Neural cell (in vitro differentiated cells): Measurements from ENCODE around the gene ART5. TPM values are rescaled to one million over a fixed set of nuclear protein-coding genes. Genes with fewer than 3 reads are reported as not detected.
"Not testable (repeated sequence)": the region's sequence is repeated elsewhere in the genome, so short reads cannot be mapped to it uniquely, and the experiment has no call there.

Experiments
- H2AFZ ChIP-seq: fragments of 200-600, 300-800 bp; sonication (generic), shearing (Covaris generic); 2 replicates; pipeline ENCODE4 v1.6.0; 2014; ENCODE audit warnings: low read depth, mild to moderate bottlenecking, antibody characterized with exemption, low read length, moderate library complexity
- H3F3A ChIP-seq: fragments of 200-600 bp; shearing (Covaris generic); 2 replicates; pipeline ENCODE4 v1.6.1; 2016; ENCODE audit warnings: mild to moderate bottlenecking, moderate library complexity, mixed read lengths, antibody characterized with exemption, low read length; ENCODE audit not compliant: insufficient read depth, poor library complexity, severe bottlenecking
- H3K27ac ChIP-seq: fragments of 200-600, 300-800 bp; sonication (generic), shearing (Covaris generic); 2 replicates; pipeline ENCODE4 v1.5.1; 2014; ENCODE audit warnings: mild to moderate bottlenecking, low read length, moderate library complexity
- H3K27me3 ChIP-seq: fragments of 300-800, 200-600 bp; sonication (generic), shearing (Covaris generic); 2 replicates; pipeline ENCODE4 v1.6.0; 2014; ENCODE audit warnings: mild to moderate bottlenecking, low read depth, low read length, moderate library complexity; ENCODE audit not compliant: insufficient read depth
- H3K36me3 ChIP-seq: fragments of 300-800, 200-600 bp; sonication (generic), shearing (Covaris generic); 2 replicates; pipeline ENCODE4 v1.5.1; 2014; ENCODE audit warnings: mild to moderate bottlenecking, antibody characterized with exemption, low read length, moderate library complexity; ENCODE audit not compliant: insufficient read depth
- H3K4me2 ChIP-seq: fragments of 300-800, 200-600 bp; sonication (generic), shearing (Covaris generic); 2 replicates; pipeline ENCODE4 v1.6.0; 2014; ENCODE audit warnings: mild to moderate bottlenecking, low read length
- H3K4me3 ChIP-seq: fragments of 300-800, 200-600 bp; sonication (generic), shearing (Covaris generic); 2 replicates; pipeline ENCODE4 v1.5.1; 2014; ENCODE audit warnings: mild to moderate bottlenecking, low read length, moderate library complexity
- H3K79me2 ChIP-seq: fragments of 200-600 bp; shearing (Covaris generic); replicated peaks from 2 replicates; pipeline ENCODE4 v1.6.0; 2014; ENCODE audit warnings: mild to moderate bottlenecking, low read length, moderate library complexity; ENCODE audit not compliant: insufficient read depth
- H3K9ac ChIP-seq: fragments of 300-800, 200-600 bp; sonication (generic), shearing (Covaris generic); 2 replicates; pipeline ENCODE4 v1.6.1; 2016; ENCODE audit warnings: mild to moderate bottlenecking, low read length, mixed read lengths
- H3K9me2 ChIP-seq: fragments of 200-600 bp; shearing (Covaris generic); 2 replicates; pipeline ENCODE4 v1.6.1; 2016; ENCODE audit warnings: mild to moderate bottlenecking, low read length, mixed read lengths; ENCODE audit not compliant: insufficient read depth
- H3K9me3 ChIP-seq: fragments of 200-600, 300-800 bp; sonication (generic), shearing (Covaris generic); 2 replicates; pipeline ENCODE4 v1.6.1; 2016; ENCODE audit warnings: mild to moderate bottlenecking, mixed run types, low read length, moderate library complexity, mixed read lengths
- H4K20me1 ChIP-seq: fragments of 200-600 bp; shearing (Covaris generic); 2 replicates; pipeline ENCODE4 v1.6.1; 2016; ENCODE audit warnings: mild to moderate bottlenecking, mixed run types; ENCODE audit not compliant: insufficient read depth
- polyA plus RNA-seq: library from polyadenylated mRNA; depleted of rRNA; stranded (reverse); fragments of >200 nt; gene quantifications from 2 replicates; pipeline ENCODE4 v1.2.3, GENCODE V29; 2014
- small RNA-seq, 3 experiments: library from RNA; depleted of rRNA; stranded (forward); fragments of <200 nt; gene quantifications; one replicate each; pipeline ENCODE3, GENCODE V24; 2012

Gene ART5
- polyA plus RNA-seq, 1 donor from 2014 or later: not detected

- not testable (repeated sequence) for H3K4me3 ChIP-seq, H3K9me3 ChIP-seq, H3K4me2 ChIP-seq, H3F3A ChIP-seq, H4K20me1 ChIP-seq, H2AFZ ChIP-seq, H3K27me3 ChIP-seq, H3K36me3 ChIP-seq, H3K27ac ChIP-seq, H3K79me2 ChIP-seq, H3K9me2 ChIP-seq, H3K9ac ChIP-seq
Measured at GRCh38 chr11:3597743-3598142, 44.0 kb downstream of the ART5 start.

GRCh38 chr11:3591326-3591725 lies 50.5 kb downstream of the ART5 start:
- H2AFZ ChIP-seq, H3K27ac ChIP-seq, H4K20me1 ChIP-seq, H3F3A ChIP-seq, H3K4me3 ChIP-seq, H3K9me2 ChIP-seq, H3K9me3 ChIP-seq, H3K79me2 ChIP-seq, H3K9ac ChIP-seq, H3K27me3 ChIP-seq, H3K4me2 ChIP-seq, H3K36me3 ChIP-seq: not testable (repeated sequence)

- not testable (repeated sequence) for H3K4me3 ChIP-seq, H3K79me2 ChIP-seq, H3K9ac ChIP-seq, H3K36me3 ChIP-seq, H3K9me2 ChIP-seq, H3K9me3 ChIP-seq, H3F3A ChIP-seq, H3K27ac ChIP-seq, H2AFZ ChIP-seq, H3K27me3 ChIP-seq, H3K4me2 ChIP-seq, H4K20me1 ChIP-seq
Measured at GRCh38 chr11:3590193-3590592, 51.6 kb downstream of the ART5 start.

GRCh38 chr11:3588776-3589175 lies 53.0 kb downstream of the ART5 start:
- H3K4me2 ChIP-seq, H3K79me2 ChIP-seq, H3K9me2 ChIP-seq, H3K27me3 ChIP-seq, H3F3A ChIP-seq, H2AFZ ChIP-seq, H3K27ac ChIP-seq, H3K36me3 ChIP-seq, H3K4me3 ChIP-seq, H3K9me3 ChIP-seq, H3K9ac ChIP-seq, H4K20me1 ChIP-seq: not testable (repeated sequence)

Small RNA genes lying within 50 kb of the gene (small RNA-seq; reads per million reads assigned to genes)
- 0 to 1.2 (median 0) reads per million in 3 experiments for gene RF00019

Other genes starting within 250 kb of the ART5 start
- gene ART1, start 3.1 kb upstream of the ART5 start, polyA plus RNA-seq: not detected in 2 replicates
- gene CHRNA10, start 29.4 kb upstream of the ART5 start, polyA plus RNA-seq: 1.8 and 4.9 TPM in 2 replicates
- 28.9 and 45.5 TPM in 2 replicates for gene NUP98, start 155.6 kb upstream of the ART5 start, polyA plus RNA-seq
- gene PGAP2, start 166.6 kb upstream of the ART5 start, polyA plus RNA-seq: 30.1 and 32.0 TPM in 2 replicates
- gene RHOG, start 199.0 kb upstream of the ART5 start, polyA plus RNA-seq: not detected in 2 replicates
- gene STIM1, start 213.7 kb upstream of the ART5 start, polyA plus RNA-seq: 14.5 and 16.4 TPM in 2 replicates